SIG-M5 treated with dmso at 0.1 percent for 504 hours (cell line): Measurements from ENCODE around the gene NEDD4.
A peak's percentile ranks its signal among the peaks of the same experiment; 100 is the strongest.
"Not testable (repeated sequence)": the region's sequence is repeated elsewhere in the genome, so short reads cannot be mapped to it uniquely, and the experiment has no call there.

Source experiments
- DNase-seq: peaks from one replicate; lab custom pipeline; 2025; ENCODE audit not compliant: unreplicated experiment; lab: John Stamatoyannopoulos, UW

The NEDD4 gene

DNA sequence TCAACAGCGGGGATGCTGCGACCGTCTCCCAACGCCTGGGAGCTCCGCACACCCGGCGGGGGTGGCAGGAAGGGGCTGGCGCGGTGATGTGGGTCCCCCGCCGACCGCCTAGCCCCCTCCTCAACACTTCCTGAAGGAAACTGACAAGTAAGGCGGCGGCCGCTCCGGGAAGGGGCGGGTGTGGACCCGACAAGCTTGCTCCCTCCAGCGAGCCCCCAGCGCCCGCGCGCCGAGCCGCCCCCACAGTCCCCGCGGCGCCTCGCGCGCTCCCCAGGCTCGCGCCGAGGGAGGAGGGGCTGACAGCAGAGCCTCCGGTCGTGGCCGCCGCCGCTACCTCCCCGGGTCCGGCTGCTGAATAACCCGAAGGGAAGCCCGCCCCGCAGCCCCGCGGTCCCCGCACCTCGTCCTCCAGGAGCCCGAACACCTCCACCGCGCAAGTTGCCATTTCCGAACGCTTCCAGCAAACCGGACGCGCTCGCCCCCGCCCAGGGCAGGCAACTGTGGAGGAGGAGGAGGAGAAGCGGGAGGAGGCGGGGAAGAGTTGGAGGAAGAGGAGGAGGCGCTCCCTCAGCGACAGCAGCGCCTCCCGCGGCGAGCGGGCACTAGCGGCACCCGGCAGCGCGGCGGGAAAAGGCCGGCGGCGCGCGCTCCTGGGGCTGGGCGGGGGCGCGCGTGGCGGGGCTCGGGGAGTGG lies at the start of gene NEDD4:
Gene NEDD4, minus strand, starts transcription at position 502 of the 693 bp plus-strand sequence. Its CDS starts 57 bp downstream, at position 445.
- DNase-seq, result peak; percentile 83

DNA sequence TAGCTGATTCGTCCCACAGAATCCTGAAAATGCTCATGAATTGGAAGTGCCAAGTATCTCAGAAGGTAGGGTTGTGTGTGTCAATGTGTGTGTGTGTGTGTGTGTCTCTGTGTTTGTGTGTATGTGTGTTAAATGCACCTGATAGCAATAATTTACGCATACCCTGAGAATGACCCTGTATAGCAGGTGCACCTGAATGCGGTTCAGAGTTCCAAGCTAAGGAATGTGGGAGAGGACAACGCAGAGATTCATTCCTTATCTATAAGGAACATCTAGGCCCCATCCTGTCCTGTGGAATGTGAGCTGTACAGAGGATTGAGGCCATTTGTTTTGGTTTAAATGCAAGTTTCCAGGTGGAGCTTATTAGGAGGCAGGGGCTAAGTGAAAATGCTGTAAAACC lies 49.1 kb upstream of the NEDD4 start:
- DNase-seq, result no peak

DNA sequence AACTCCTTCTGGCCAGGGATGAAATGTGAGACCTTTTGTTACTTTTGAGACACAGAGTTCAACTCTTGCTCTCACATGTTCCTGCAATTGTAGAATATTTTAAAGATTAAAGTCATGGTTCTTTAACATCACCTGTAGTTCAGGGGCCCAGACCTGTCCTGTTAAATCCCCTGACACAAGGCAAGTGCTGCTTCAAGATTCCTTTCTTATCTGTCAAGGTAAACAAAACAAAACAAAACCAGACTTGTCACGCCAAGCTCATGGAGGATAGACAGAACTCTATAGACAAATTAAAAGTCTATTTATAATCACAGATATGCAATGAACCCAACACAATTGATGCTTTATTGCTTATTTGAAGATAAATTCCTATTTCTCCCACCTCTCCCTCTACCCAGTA lies 48.6 kb upstream of the NEDD4 start:
- no peak for DNase-seq

DNA sequence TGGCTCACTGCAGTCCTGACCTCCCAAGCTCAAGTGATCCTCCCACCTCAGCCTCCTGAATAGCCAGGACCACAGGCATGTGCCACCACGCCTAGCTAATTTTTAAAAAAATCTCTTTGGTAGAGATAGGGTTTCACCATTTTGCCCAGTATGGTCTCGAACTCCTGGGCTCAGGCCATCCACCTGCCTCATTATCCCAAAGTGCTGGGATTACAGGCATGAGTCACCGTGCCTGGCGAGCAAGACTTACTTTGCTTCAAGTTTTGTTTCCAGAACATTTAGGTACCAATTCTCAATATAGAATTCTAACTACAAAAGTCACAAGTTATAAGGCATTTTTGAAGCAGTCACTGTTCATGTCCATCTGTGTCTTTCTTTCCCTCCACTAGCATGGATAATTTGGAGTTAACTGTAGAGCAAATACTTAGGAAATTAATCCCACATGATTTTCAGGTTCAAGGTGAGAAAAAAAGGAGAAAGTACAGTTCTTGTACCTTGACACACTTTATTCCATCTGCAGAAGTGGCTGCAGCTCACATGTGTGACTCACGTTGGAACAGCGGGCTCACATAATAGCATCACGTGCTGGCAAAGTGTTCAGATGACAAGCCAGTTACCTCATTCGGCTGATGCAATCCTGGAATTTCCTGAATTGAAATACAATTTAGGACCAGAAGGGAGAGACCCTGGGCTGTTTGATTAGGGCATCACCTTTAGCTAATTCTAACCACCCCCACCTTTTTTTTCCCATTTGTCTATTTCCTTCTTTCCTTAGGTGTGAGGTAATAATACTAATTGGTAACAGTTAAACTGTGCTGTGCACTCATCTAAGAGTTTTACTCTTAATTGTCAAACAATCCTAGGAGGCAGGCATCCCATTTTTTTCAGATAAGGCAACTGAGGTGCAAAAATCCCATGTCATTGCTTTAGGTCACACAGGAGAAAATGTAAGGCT lies 46.9 kb upstream of the NEDD4 start:
- no peak for DNase-seq

DNA sequence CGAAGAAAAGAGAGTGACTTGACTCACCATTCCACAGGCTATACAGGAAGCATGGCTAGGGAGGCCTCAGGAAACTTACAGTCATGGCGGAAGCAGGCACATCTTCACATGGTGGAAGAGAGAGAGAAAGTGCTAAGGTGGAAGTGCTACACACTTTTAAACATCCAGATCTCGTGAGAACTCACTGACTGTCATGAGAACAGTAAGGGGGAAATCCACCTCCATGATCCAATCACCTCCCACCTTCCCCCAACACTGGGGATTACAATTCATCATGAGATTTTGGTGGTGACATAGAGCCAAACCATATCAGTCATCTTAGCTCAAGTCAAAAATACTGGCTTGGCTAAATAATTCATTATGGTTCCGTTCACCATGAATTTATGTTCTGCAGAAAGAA lies 45.3 kb upstream of the NEDD4 start:
- DNase-seq, result no peak

DNA sequence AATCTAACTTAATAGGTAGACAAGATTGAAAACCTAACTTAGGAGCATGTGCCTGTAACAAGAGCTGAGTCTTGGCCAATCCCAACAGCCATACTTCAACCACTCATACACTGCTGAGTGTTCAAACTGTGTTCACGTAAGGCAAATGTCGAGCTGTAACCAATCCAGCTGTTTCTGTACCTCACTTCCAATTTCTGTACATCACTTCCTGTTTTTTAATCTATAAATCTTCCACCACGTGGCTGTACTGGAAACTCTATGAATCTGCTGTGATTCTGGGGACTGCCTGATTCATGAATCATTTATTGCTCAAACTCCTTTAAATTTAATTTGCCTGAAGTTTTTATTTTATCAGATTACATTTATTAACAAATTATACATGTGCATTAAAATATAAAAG lies 44.6 kb upstream of the NEDD4 start:
- peak; percentile 11 for DNase-seq

DNA sequence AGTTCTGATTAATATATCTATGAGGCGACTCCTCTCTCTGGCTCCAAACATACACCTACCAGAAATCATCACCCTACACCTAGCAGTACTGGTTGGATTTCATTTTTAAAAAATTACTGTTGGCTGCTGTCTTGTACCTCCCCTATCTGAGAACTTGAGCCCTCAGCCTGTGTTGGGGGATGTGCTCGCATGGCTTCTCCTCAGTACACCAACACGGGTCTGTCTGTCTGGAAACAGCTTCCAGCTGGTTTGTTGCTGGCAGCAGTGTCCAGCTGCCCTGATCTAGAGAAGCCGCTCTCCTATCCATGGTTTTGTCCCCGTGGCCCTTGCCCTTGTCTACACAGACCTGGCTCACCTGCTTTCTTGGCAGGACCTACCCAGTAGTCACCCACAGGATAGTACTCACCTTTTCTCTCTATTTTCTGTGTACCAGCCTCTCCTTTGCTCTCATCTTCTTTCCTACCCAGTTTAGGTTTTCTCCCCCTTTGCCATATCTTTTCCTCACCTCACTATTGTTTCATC lies 43.2 kb upstream of the NEDD4 start:
- DNase-seq, result no peak

DNA sequence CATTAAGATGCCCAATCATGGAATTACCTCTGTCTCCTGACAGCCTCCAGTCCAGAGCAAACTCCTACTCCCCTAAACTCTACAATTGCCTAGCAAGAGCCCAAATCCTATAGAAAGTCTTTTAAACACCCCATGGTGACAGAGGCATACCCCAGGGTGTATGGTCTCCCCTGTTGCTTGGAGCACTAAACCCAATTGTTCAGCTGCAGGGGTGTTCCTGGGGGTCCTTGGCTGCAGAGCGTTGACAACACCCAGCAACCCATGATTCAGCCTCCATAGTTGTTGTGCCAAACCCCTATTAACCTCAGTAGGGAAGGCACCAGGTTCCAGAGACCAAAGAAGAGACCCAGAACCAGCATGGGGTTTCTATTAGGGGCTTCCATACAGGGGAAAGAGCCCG lies 41.8 kb upstream of the NEDD4 start:
- no peak for DNase-seq

DNA sequence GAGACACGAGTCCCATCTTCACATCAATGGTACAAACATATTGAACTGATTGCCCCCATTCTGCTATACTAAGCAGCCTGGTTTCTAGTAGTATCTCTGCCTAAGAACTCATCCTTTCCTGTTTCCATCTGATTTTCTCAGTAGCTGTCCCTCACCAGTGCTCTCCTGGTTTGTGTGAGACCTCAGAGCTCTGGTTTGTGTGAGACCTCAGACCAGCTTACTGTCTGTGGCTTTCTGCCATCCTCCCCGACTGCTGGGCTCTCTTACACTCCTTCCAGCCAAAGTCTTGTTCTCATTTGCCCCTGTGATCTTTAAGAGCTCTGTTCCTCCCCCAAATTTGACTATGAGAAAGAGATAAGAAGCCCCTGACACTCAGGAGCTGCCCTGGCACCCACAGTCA lies 41.1 kb upstream of the NEDD4 start:
- no peak for DNase-seq

DNA sequence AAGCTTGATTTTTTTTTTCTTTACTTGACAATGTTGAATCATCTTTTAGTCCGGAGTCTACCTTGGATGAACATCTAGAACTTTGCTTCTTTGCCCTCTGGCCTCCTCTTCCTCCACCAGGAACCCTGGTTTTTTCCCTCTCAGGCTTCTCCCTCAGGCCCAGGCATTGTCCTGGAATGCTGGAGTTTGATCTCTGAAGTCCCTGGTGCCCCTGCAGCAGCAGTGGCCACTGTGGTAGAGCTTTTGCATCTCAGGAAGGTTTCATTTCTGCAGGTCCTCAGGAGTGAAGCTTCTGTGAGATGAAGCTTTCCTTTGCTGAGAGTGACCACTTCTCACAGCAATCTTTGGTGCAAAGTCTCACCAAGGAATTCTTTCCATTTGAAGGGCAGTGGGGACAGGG lies 39.0 kb upstream of the NEDD4 start:
- no peak for DNase-seq

DNA sequence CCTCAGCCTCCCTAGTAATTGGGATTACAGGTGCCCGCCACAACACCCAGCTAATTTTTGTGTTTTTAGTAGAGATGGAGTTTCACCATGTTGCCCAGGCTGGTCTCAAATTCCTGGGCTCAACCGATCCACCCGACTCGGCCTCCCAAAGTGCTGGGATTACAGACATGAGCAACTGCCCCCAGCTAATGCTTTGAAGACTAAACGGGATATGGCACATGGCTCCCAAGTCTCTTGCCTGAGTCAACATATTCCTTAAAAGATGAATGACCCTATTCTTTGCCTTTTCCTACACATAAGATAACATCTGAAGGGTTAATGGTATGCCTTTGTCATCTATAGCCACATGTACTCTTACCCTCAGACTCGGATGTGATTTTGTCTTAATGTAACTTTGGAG lies 38.4 kb upstream of the NEDD4 start:
- DNase-seq, result no peak

DNA sequence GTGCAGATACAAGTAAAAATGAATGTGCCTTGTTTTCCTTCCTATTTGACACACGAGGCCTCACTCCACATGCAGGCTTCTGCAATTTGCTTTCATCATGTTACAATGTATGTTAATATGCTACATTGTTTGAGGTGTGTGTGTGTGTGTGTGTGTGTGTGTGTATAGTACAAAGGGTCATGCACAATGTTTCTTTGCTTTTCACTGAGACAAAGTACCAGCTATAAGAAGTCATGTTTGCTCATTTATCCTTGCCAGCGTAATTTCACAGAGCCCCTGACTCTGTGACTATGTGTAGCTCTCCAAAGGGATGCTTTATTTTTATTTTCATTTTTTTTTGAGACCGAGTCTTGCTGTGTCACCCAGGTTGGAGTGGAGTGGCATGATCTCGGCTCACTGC lies 38.0 kb upstream of the NEDD4 start:
- DNase-seq, result no peak

DNA sequence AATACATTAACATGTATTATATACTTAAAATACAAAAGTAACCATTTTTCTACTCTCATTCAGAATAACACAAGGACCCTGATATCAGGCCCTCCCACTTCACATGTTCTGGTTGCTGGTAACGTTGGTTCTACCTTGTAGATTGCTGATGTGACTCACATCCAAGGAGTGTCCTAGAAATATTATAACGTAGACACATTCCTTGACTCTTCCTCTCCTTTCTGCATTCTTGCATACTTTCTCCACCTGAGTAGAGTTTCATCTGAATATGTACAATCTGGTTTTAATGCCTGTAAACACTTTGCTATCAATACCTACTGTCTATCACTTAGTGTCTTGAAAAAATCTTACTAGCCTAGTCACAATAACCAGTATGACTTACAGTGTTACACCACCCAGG lies 35.0 kb upstream of the NEDD4 start:
- no peak for DNase-seq

DNA sequence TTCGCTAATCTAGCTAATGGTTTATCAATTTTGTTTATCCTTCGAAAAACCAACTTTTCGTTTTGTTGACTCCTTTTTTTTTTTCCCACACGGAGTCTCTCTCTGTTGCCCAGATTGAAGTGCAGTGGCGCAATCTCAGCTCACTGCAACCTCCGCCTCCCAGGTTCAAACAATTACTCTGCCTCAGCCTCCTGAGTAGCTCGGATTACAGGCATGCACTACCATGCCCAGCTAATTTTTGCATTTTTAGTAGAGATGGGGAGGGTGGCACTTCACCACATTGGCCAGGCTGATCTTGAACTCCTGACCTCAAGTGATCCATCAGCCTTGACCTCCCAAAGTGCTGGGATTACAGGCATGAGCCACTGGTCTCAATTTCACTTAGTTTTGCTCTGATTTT lies 29.7 kb upstream of the NEDD4 start:
- not testable (repeated sequence) for DNase-seq

DNA sequence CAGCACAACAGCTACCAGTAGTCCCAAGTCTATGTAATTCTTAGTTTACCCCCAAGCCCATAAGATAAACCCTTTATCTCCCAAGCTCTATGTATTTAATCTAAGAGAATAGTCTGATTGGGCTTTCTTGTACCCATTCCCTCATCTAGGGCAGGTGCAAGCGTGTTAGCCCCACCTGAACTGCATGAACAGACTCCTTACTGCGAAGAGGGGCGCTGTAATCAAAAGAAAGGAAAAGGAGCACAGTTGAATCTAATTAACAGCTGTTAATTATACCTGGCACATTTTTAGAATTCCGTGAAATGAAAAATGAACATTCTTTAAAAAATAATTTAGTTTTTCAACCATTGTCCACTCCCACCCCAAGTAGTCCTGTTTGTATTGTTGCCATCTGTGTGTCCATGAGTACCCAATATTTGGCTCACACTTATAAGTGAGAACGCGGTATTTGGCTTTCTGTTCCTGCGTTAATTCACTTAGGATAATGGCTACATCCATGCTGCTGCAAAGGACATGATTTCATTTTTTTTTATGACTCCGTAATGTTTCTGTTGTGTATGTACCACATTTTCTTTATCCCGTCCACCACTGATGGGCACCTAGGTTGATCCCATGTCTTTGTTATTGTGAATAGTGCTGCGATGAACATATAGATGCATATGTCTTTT lies 26.5 kb upstream of the NEDD4 start:
- no peak for DNase-seq

DNA sequence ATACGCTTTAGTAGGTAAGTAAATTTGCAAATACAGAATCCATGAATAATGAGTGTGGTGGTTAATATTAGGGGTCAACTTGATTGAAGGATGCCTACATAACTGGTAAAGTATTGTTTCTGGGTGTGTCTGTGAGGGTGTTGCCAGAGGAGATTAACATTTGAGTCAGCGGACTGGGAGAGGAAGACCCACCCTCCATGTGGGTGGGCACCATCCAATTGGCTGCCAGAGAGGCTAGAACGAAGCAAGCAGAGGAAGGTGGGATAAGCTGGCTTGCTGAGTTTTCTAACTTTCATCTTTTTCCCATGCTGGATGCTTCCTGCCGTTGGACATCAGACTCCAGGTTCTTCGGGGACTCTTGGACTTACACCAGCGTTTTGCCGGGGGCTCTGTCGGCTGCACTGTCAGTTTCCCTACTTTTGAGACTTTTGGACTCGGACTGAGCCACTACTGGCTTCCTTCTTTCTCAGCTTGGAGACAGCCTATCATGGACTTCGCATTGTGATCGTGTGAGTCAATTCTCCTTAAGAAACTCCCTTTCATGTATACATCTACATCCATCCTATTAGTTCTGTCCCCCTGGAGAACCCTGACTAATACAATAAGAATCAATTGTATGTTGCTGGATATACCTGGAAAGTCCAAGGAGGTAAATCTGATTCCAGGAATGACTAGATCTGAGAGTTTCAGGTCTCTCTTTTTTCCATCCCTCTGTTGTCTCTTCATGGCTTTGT lies 25.8 kb upstream of the NEDD4 start:
- DNase-seq, result no peak

DNA sequence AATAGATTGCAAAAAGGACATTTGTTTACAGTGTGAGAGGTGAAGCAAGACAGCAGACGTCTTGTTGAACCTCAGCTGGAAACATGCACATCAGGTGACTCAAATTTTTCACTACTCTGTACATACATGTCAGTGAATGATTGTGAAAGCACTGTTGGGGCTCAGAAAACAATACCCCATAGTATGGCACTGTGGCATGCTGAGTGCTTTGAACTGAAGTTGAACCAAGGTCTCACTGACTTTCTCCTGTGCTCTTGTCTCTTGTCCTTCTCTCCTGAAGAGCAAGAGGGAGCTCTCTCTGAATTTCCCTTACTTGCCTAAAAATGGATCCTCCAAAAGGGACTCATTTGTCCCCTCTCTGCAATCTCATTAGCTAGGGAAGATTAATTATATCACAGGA lies 24.5 kb upstream of the NEDD4 start:
- DNase-seq, result no peak

DNA sequence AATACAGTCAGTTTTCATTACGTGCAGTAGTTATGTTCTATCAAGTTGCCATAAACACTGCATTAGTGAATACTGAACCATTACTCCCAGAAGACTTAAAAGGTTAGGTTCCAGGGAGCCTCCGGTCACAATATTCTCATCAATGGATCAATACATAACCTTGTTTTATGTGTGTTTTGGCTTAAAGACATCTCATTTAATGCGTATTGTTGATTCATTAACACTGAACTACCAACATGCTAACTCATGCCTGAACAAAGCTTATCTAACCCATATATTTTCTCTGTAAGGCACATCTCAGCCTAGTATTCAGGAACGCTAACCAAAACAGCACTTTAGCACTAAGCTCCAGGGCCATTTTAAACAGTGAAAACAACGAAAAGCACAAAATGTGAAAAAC lies 24.1 kb upstream of the NEDD4 start:
- DNase-seq, result no peak

DNA sequence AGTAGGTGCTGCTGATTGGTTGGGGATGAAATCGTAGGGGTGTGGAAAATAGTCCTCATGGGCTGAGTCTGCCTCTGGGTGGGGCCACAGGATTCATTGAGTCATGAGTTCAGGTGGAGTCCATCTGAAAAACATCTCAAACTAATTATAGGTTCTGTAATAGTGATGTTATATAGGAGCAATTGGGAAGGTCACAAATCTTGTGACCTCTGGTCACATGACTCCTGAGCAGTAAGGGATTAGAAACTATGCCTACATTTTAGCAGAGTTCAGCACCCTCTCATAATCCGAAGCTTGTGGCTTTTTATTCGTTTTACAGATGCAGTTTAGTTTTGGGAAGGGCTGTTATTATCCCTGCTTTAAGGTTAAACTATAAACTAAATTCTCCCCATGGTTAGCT lies 22.9 kb upstream of the NEDD4 start:
- no peak for DNase-seq

DNA sequence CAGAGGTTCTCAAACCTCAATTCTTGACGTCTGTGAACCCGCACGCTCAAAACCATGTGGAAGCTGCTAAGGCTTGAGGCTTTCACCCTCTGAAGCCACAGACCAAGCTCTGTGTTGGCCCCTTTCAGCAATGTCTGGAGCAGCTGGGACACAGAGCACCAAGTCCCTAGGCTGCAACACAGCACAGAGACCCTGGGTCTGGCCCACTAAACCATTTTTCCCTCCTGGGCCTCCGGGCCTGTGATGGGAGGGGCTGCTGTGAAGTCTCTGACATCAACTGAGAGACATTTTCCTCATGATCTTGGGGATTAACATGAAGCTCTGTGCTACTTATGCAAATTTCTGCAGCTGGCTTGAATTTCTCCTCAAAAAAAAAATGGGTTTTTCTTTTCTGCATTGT lies 21.3 kb upstream of the NEDD4 start:
- no peak for DNase-seq

DNA sequence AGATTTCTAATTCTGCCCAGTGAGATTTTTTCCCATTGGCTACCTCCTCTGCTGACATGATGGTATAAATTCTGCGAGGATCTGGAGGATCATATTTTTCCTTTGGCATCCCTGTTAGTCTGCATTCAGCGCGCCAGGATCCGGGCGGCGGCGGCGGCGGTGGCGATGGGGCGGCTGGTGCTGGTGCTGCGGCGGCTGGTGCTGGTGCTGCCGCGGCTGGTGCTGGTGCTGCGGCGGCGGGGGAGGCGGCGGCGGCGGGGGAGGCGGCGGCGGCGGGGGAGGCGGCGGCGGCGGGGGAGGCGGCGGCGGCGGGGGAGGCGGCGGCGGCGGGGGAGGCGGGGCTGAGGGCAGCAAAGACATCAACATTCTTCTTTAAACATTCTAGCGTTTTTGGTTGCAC lies 13.6 kb upstream of the NEDD4 start:
- not testable (repeated sequence) for DNase-seq
